GM06990 (cell line): ENCODE data around the gene SBF2.

ENCODE experiments used
- DNase-seq: peaks from one replicate; pipeline ENCODE4 v3.0.0-alpha.2; 2011; ENCODE audit not compliant: insufficient read length; ENCODE audit errors: extremely low read depth
- H3K27me3 ChIP-seq: replicated peaks from 2 replicates; pipeline ENCODE4 v1.6.0; 2011; ENCODE audit warnings: low read length; ENCODE audit not compliant: control insufficient read depth, insufficient read depth
- H3K36me3 ChIP-seq: 2 replicates; pipeline ENCODE4 v1.5.1; 2011; ENCODE audit warnings: low read length; ENCODE audit not compliant: control insufficient read depth, insufficient read depth
- H3K4me3 ChIP-seq: replicated peaks from 2 replicates; pipeline ENCODE4 v1.5.1; 2011; ENCODE audit warnings: low read depth, mild to moderate bottlenecking, control low read depth, low read length
- CTCF ChIP-seq: IDR thresholded peaks from 2 replicates; pipeline ENCODE4 v1.5.1; 2011; ENCODE audit warnings: low read length, control low read depth, mild to moderate bottlenecking, inconsistent platforms; ENCODE audit not compliant: insufficient read depth, poor library complexity, severe bottlenecking

The SBF2 gene

GRCh38 chr11:10066441-10066840, 227.6 kb downstream of the SBF2 start:
- DNase-seq: no peak
- H3K27me3 ChIP-seq: no peaks in the 10 kb centered on the region
- H3K4me3 ChIP-seq: no peak overlapping the region
- TF ChIP-seq CTCF: no peak
- no peaks in the 10 kb centered on the region for H3K36me3 ChIP-seq

GRCh38 chr11:10064828-10065227, 229.2 kb downstream of the SBF2 start:
- Histone ChIP-seq H3K36me3 (no peaks in the 10 kb centered on the region), H3K4me3 (no peak overlapping the region), H3K27me3 (no peaks in the 10 kb centered on the region)
- no peak for TF ChIP-seq CTCF
- no peak for DNase-seq

- Histone ChIP-seq H3K4me3 (no peak overlapping the region), H3K27me3 (no peaks in the 10 kb centered on the region), H3K36me3 (no peaks in the 10 kb centered on the region)
- no peak for TF ChIP-seq CTCF
- DNase-seq: no peak
Observed at GRCh38 chr11:10058356-10058755, 235.7 kb downstream of the SBF2 start.

DNA sequence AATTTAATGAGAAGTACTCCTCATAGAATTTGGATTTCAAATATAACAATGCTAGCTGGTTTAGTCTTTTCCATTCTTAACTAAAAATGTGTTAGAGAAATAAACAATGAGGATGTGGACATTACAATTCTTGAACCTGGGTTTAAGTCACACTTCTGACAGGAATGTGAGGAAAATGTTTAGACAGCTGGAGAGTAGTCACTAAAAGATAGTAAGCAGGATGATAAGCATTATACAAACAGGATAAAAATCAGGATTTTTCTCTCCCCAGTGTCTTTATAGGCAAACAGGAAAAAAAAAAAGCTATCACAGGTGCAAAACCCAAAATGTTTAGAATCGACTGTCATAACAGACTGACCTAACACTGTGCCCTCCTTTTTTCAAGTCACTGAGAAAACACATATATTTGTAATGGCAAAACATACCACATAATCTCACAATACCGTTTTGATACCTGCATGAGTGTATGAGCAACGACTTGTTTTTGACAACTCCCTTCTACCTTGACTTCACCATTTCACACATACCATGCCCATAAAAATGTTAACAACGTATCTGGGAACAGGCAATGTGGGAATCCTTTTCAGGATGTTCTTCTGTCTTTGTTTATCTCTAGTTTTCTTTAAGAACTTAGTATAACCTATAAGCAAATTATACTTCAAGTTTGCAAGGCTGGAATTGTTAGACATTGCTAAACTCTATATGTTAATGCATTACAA, 242.0 kb downstream of the SBF2 start:
- no peaks in the 10 kb centered on the region for H3K27me3 ChIP-seq
- H3K4me3 ChIP-seq: no peak overlapping the region
- TF ChIP-seq CTCF: no peak
- H3K36me3 ChIP-seq: no peaks in the 10 kb centered on the region
- DNase-seq: no peak

DNA sequence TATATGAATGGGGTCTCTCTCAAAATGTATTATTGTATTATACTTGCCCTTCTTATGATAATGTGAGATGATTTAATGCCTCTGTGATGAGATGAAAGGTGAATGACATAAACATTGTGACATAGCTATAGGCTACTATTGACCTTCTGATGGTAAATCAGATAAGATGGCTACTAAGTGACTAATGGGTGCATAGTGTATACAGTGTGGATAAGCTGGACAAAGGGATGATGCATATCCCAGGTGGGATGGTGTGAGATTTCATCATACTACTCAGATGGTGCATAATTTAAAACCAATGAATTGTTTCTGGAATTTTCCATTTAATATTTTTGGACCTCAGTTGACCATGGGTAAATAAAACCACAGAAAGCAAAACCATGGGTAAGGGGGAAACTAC, 243.5 kb downstream of the SBF2 start:
- no peaks in the 10 kb centered on the region for H3K27me3 ChIP-seq
- no peaks in the 10 kb centered on the region for H3K36me3 ChIP-seq
- no peak for DNase-seq
- no peak for TF ChIP-seq CTCF
- no peak overlapping the region for H3K4me3 ChIP-seq

DNA sequence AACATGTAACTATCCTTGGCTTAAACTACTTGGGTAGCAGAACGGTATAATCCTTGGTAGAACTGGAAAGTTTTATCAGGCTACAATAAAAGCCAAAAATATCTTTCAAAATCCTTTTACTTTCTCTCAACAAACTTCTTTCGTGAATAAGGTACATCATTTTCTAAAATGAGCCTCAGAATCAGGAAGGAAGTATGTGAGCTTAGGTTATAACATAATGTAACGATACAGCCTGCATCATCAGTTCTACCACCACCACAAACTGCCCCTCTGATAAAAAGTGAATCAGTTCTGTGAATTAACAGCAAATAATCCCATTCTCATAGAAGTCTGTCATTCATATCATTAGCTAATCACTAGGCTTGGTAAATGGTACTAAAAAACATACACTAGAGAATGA, 244.3 kb downstream of the SBF2 start:
- TF ChIP-seq CTCF: no peak

More for the DNA sequence above, 244.3 kb downstream of the SBF2 start:
- H3K4me3 ChIP-seq: no peak overlapping the region
- DNase-seq: no peak
- H3K27me3 ChIP-seq: no peaks in the 10 kb centered on the region
- H3K36me3 ChIP-seq: no peaks in the 10 kb centered on the region
